ENCODE results near the gene GRHL3.

GRHL3 gene

DNA sequence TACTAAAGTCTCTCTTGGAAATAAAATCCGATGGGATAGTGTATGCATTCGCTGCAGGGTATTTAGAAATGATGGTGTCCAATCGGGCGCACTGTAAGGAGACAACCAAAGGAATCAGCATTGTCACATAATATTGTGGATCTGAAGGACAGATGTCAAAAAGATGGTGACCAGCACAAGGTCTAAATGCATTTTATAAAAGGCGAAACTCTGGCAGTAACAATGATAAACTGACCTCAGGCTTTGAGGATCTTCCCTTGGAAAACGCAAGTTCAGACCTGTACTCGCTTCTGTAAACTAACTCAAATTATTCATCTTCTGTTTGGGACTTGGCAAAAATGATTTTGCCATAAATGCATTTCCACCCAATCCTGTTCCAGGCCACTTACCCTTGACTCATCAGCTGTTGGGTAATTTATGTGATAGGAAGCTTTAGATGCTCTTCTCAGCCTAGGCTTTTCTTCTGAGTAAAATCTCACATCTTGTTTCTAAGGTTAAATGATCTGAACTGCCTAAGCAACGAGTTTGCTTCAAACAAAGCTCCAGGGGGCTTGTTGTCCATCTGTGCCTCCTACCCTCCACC lies 60.7 kb downstream of the GRHL3 start:
- no peak for DNase-seq

DNA sequence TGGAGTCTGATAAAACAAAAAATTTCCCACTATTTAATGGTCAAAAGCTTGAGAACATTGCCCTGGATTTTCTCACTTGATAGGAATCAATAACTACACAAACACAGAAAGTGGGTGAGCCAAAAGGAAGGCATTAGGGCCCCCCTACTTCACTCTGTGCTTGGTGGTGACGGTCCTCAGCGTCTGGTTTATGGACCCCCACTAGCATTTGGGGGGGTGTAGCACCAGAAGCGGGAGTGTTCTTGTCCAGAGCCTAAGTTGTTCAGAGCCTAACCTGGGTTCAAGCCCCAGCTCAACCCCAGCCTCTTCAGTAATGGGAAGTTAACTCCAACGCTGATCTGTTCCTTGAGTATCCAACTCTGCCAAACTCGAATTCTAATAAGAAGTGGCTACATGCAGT lies 61.4 kb downstream of the GRHL3 start:
- no peak for DNase-seq

DNA sequence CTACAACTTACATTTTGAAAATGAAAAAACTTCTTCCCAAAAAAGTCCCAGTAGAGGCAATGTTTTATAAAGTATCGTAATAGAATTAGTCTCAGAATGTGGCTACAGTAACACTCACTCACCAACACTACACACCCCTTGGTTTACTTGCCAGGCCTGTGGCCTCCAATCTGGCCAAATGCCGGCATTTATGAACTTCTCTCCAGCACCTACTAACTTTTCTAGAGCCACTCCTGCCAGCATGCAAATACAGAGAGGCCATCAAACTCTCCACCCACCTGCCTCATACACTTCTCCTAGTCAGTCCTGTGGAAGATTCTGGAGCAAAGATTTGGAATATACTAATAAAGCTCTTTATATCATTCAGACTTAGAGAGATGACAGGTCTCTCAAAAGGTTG lies 62.1 kb downstream of the GRHL3 start:
- no peak for DNase-seq

DNA sequence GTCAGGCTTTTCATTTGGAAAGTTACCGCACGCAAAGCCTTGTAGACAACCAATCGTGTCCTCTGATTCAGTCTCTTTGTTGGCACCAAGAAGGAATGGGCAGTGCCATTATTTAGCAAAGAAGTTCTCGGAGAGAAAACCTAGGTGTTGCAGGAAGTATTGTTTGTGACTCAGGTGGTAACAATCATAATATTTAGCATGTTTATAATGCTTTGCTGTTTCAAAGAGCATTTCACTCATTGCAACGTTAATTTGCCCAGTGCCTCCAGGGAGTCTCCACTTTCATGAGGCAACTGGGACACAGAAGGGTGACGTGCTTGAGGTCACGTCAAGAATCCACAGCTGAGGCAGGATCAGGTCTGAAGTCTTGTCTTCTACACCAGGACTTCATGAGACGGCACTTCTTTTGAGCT lies 63.0 kb downstream of the GRHL3 start:
- no peak for DNase-seq

- DNase-seq: no peak
Observed at GRCh38 chr1:24383381-24383940, 64.3 kb downstream of the GRHL3 start.

DNA sequence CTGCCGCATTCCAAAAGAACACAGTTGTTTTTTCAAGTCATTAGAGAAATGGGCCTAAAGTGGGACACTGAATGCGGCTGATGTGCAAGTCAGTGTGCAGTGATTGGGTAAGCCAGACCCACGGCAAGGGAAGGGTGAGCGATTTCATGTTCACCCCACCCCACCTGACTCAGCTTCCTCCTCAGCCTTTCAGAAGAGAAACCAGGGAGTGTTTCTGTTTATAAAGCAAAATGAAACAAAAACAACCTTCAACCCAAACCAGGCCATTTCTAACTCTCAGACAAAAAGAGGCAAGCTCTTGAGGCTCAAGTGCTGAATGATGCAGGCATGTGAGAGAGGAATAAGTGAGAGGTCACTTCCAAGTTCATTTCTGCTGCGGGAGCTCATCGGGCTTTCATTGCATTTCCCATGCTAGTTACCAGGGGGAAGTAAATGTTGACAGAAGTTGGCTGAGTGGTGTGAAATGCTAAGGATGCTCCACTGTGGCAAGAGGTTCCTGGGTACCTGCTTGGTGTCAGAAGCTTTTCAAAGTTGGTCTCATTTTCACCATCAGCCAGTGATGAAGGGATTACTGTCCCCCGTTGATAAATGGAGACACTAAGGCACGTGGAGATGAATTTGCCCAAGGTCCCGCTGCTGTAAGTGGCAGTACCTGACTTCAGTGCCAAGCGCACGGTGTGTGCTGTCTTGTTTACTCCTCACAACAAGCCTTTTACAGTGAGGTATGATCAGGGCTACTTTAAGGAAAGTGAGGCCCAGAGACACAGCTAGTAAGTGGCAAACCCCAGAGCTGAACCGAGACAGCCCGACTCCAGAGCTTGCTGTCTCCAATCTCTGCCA lies 65.3 kb downstream of the GRHL3 start:
- DNase-seq: no peak

- no peak for DNase-seq
Observed at GRCh38 chr1:24385160-24385940, 66.2 kb downstream of the GRHL3 start.

DNA sequence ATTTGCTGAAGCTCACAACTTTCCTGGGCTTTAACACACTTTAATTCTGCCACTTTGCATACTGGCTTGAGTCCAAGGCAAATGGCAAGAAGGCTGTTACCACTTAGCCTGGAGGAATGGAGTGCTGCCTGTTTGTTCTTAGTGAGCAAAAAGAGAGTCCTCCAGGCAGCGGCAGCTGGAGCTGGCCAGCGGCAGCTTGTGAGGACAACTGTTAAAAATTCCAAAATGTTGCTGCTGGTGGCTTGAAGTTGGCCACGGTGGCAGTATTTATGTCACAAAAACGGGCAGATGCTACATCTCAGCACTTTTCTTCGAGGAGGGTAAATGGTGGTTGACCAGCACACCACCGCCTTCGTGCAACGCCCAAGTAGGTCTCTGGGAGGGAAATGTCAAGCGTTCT lies 67.1 kb downstream of the GRHL3 start:
- DNase-seq: no peak

- DNase-seq: no peak
Observed at GRCh38 chr1:24386931-24387330, 67.8 kb downstream of the GRHL3 start.

GRCh38 chr1:24387636-24388175 lies 68.5 kb downstream of the GRHL3 start:
- no peak for DNase-seq

DNA sequence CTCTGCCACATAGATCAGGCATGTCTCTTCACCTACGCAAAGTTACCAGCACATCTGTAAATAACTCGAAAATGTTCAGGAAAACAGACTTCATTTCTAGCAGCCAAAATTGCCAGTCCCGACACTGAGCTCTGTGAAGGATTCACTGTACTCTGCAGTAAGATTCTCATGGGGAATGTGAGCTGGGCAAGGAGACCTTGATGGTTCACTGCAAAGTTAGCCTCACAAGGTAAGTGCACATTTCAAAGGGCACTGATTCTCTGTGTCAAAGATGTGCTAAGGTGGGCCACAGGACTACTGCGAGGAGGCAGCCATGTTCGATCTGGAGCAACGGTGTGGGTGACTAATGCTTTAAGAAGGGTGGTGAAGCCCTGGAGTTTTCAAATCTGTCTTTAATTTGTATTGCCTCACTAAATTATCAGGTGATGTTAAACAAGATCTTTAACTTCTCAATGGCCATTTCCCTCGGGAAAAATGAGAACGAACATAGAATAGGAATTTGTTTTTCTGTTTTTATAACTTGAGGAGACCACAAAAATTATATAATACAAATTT lies 69.3 kb downstream of the GRHL3 start:
- DNase-seq: no peak

DNA sequence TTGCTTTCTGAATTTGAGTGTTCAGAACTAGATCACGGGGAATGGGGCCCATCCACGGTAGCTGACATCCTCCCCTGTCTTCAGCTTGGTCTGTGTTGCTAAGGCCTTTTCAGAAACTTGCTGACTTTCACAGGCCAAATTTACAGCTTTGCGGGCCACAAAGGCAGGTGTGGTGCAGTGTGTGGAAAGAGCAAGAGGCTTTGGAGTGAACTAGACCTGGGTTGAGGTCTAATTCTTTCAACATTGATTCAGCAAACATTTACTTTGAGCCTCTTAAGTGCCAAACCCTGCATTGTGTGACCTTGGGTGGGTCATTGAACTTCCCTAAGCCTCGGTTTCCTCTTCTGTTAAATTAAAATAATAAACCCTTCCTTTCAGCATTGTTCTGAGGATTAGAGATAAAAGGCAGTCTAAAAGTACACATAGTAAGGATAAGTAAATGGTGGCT lies 70.1 kb downstream of the GRHL3 start:
- DNase-seq: no peak

- peak; percentile 51 for DNase-seq
Observed at GRCh38 chr1:24390924-24391782, 72.0 kb downstream of the GRHL3 start.

DNA sequence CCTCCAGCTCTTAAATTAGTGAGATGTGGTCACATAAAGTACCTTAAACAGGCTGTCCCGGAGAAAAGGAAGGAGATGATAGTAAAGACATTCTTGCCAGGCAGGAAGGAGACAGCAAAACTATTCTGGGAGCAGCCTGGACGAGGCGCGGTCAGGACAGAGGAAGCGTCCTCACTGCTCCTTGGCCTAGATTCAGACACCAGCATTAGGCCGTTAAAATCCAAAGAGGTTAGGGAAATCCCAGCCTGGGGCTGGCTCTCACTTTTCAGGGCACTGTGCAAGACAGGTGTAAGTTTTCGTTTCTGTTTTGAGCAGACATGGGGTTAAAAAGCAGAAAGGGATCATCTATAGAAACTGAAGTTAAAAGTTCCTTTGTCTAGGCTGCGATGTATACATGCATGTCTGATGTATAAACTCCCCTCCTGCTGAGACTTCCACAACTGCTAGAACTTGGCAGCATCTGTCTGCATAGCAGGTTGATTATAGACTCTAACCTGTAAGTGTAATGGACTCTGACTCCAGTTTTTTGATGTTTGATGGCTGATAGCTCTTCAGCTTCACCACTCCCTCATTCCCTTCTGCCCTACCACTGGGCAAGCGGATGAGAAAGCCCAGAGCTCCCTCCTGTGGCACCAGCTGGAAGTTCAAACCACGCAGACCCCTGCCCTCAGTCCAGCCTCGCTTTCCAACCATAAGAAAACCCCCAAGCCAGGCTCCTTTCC lies 72.9 kb downstream of the GRHL3 start:
- DNase-seq: peak; percentile 46

DNA sequence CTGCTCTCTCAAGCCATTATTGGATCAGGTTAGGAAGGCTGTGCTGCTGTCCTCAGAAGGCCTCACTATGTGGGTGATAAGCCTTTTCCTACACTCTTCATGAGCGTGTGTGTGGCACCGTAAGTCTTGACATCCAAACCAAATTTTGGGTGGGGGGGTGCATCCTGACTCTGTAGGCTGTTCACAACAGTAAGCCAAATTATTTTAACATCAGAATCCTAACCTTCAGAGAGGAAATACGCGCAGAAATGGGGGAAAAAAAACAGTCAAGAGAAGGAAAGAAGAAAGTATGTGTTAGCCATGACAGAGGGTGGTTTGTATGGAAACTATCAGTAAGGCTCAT lies 73.4 kb downstream of the GRHL3 start:
- no peak for DNase-seq

- no peak for DNase-seq
Observed at GRCh38 chr1:24392982-24393650, 74.0 kb downstream of the GRHL3 start.

DNA sequence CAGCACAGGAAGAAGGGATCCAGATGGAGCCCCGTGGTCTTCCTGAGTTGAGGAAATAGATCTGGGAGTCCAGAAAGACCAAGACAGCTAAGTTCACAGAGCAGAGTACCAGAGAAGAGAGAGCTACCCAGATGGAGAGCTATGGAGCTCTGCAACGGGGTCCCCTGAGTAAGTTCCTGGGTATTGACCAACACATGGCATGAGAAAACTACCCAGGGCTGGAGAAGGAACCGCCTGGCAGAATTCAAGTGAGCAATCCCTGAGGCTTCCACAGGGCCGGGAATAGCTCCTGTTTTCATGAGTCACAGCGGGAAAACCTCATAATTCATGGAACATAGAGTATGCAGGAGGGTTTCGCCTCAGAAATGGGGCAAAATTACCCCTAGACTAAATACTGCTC lies 74.7 kb downstream of the GRHL3 start:
- DNase-seq: no peak

DNA sequence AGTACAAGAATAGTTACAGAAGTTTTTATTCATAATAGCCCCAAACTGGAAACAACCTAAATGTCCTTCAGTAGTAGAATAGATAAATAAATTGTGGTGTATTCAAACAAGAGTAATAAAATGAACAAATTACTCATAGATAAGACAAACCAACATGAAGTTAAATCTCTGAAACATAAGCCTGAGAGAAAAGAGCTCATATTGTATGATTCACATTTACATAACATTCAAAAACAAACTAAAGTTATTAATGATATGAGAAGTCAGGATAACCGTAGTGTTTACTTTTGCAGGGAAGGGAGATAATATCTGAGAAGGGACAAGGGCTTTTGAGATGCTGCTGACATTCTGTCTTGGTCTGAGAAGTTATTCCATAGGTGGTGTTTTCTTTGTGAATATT lies 80.9 kb downstream of the GRHL3 start:
- no peak for DNase-seq

GRCh38 chr1:24403806-24404205 lies 84.6 kb downstream of the GRHL3 start:
- no peak for DNase-seq

All from activated T-cell treated with anti-CD3 and anti-CD28 coated beads for 4 hours (primary cell).